Erythroblast (primary cell): ENCODE measurements around the gene SHOC2.

ENCODE experiments used
- GATA1 ChIP-seq: IDR thresholded peaks from 2 replicates; pipeline ENCODE4 v1.6.1; 2011; ENCODE audit warnings: low read depth, mild to moderate bottlenecking, control low read depth, low read length, moderate library complexity
- POLR2A ChIP-seq: IDR thresholded peaks from 2 replicates; pipeline ENCODE4 v1.6.1; 2011; ENCODE audit warnings: mild to moderate bottlenecking, low read length

GRCh38 chr10:110881247-110881646 is 38.2 kb upstream of the SHOC2 start:
- no peak for TF ChIP-seq POLR2A
- TF ChIP-seq GATA1: no peak
